ENCODE data around the gene CBX8.

GRCh38 chr17:79819085-79819484 lies 22.2 kb upstream of the CBX8 start:
- TF ChIP-seq POLR2AphosphoS5 (IDR thresholded peaks at IDR 0.05), result no peak
- TF ChIP-seq POLR2A (IDR thresholded peaks at IDR 0.05), result no peak
- TF ChIP-seq CTCF (IDR thresholded peaks at IDR 0.05), result no peak

Measured in prostate gland (tissue), 2 donors.